ENCODE measurements around the gene NR1D1. TPM values are rescaled to one million over a fixed set of nuclear protein-coding genes. Genes with fewer than 3 reads are reported as not detected.

NR1D1 gene
- total RNA-seq, 2 experiments from 2014 or later = 6.0 to 6.5 TPM

DNA sequence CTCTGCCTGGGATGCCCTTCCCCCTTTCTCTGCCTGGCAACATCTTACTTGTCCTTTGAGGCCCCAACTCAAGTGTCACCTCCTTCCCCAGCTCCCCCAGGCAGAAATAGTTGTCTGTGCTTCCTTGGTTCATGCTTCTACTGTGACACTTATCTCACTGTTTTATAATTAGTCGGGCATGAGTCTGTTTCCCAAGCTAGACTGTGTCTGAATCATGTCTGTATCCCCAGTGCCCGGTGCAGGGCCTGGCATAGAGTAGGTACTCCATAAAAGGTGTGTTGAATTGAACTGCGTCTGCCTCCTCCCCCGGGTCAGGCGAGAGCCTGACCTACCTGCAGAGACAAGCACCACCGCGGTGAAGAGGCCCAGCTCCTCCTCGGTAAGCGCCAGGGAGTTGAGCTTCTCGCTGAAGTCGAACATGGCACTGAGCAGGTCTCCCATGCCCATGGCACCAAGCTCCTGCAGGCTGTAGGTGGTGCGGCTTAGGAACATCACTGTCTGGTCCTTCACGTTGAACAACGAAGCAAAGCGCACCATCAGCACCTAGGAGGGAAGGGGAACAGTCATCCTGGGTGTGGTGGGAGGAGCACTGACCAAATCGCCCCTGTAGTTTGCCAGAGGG, 6.7 kb downstream of the NR1D1 start:
- ChIA-PET CTCF (interaction anchor here (1.7 to 9.5 kb wide), 3 partner anchors 18 to 59 kb away, joined by 4 to 72 read pairs (median 7); no protein-coding TSS in a partner anchor), POLR2A (interaction anchor here (1.7 kb wide), 1 partner anchor 9 kb away, joined by 5 read pairs; no protein-coding TSS in a partner anchor)
- H3K27me3 Mint-ChIP-seq = no peaks in the 10 kb centered on the region

DNA sequence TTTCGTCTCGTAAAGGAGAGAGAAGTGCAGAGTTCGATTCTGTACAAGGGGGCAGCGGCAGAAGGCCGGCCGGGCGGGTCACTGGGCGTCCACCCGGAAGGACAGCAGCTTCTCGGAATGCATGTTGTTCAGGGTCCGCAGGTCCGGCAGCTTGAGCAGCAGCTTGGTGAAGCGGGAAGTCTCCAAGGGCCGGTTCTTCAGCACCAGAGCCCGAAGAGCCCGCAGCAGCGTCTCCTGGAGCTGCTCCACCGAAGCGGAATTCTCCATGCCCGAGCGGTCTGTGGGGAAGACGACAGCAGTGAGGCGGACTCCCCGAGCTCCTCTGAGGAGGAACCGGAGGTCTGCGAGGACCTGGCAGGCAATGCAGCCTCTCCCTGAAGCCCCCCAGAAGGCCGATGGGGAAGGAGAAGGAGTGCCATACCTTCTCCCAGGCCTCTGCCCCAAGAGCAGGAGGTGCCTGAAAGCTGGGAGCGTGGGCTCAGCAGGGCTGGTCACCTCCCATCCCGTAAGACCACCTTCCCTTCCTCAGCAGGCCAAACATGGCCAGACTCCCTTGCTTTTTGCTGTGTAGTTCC, 7.3 kb downstream of the NR1D1 start:
- H3K4me3 Mint-ChIP-seq = no peak overlapping the region
- H3K4me1 Mint-ChIP-seq (ENCODE audit: low read depth) = peaks cover 42% of the 10 kb centered on the region
- H3K9me3 Mint-ChIP-seq = no peaks in the 10 kb centered on the region
- no peak overlapping the region for H3K27ac Mint-ChIP-seq
- intact Hi-C loops (cut with micrococcal nuclease) = no loop called here
- no peaks in the 10 kb centered on the region for H3K27me3 Mint-ChIP-seq
- ChIA-PET CTCF (interaction anchor here (1.7 to 9.5 kb wide), 3 partner anchors 18 to 58 kb away, joined by 4 to 72 read pairs (median 7); no protein-coding TSS in a partner anchor), POLR2A (interaction anchor here (1.7 kb wide), 1 partner anchor 8 kb away, joined by 5 read pairs; no protein-coding TSS in a partner anchor)
- DNase-seq (no peak), ATAC-seq (no peak)
- H3K36me3 Mint-ChIP-seq (ENCODE audit: low read depth) = peaks cover 40% of the 10 kb centered on the region
- TF ChIP-seq, protein P1, sequence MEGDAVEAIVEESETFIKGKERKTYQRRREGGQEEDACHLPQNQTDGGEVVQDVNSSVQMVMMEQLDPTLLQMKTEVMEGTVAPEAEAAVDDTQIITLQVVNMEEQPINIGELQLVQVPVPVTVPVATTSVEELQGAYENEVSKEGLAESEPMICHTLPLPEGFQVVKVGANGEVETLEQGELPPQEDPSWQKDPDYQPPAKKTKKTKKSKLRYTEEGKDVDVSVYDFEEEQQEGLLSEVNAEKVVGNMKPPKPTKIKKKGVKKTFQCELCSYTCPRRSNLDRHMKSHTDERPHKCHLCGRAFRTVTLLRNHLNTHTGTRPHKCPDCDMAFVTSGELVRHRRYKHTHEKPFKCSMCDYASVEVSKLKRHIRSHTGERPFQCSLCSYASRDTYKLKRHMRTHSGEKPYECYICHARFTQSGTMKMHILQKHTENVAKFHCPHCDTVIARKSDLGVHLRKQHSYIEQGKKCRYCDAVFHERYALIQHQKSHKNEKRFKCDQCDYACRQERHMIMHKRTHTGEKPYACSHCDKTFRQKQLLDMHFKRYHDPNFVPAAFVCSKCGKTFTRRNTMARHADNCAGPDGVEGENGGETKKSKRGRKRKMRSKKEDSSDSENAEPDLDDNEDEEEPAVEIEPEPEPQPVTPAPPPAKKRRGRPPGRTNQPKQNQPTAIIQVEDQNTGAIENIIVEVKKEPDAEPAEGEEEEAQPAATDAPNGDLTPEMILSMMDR (IDR thresholded peaks at IDR 0.05) = no peak

More for the DNA sequence above, 6.7 kb downstream of the NR1D1 start:
- H3K36me3 Mint-ChIP-seq (ENCODE audit: low read depth) = peaks cover 46% of the 10 kb centered on the region
- H3K27ac Mint-ChIP-seq = peak overlapping the region; percentile 63
- no peak overlapping the region for H3K4me3 Mint-ChIP-seq
- ATAC-seq (no peak), DNase-seq (no peak)
- intact Hi-C loops (cut with micrococcal nuclease) = no loop called here
- peaks cover 48% of the 10 kb centered on the region for H3K4me1 Mint-ChIP-seq (ENCODE audit: low read depth)
- no peaks in the 10 kb centered on the region for H3K9me3 Mint-ChIP-seq
- TF ChIP-seq, protein P1 (IDR thresholded peaks at IDR 0.05) = no peak

- ChIA-PET CTCF (interaction anchor here (1.7 to 9.5 kb wide), 3 partner anchors 17 to 57 kb away, joined by 4 to 72 read pairs (median 7); no protein-coding TSS in a partner anchor), POLR2A (interaction anchor here (1.7 kb wide), 1 partner anchor 8 kb away, joined by 5 read pairs; no protein-coding TSS in a partner anchor)
- Mint-ChIP-seq H3K9me3 (no peaks in the 10 kb centered on the region), H3K27ac (no peak overlapping the region), H3K4me3 (no peak overlapping the region), H3K4me1 (ENCODE audit: low read depth) (peaks cover 37% of the 10 kb centered on the region), H3K36me3 (ENCODE audit: low read depth) (peaks cover 35% of the 10 kb centered on the region), H3K27me3 (no peaks in the 10 kb centered on the region)
- intact Hi-C loops (cut with micrococcal nuclease) = no loop called here
- DNase-seq = no peak
- TF ChIP-seq, protein P1 (IDR thresholded peaks at IDR 0.05) = no peak
- ATAC-seq = no peak
Observed at GRCh38 chr17:40092581-40092980, 7.8 kb downstream of the NR1D1 start.

- ChIA-PET POLR2A (no interaction called here), CTCF (interaction anchor here (1.7 to 9.5 kb wide), 3 partner anchors 16 to 57 kb away, joined by 4 to 72 read pairs (median 7); no protein-coding TSS in a partner anchor)
- Mint-ChIP-seq H3K9me3 (no peaks in the 10 kb centered on the region), H3K36me3 (ENCODE audit: low read depth) (peaks cover 35% of the 10 kb centered on the region), H3K27ac (peak overlapping the region; percentile 46), H3K4me3 (no peak overlapping the region), H3K27me3 (no peaks in the 10 kb centered on the region), H3K4me1 (ENCODE audit: low read depth) (peaks cover 34% of the 10 kb centered on the region)
- TF ChIP-seq, protein P1 (IDR thresholded peaks at IDR 0.05) = no peak
- no peak for DNase-seq
- ATAC-seq = no peak
- intact Hi-C loops (cut with micrococcal nuclease) = no loop called here
Observed at GRCh38 chr17:40091691-40092397, 8.5 kb downstream of the NR1D1 start.
